CD14-positive monocyte (primary cell): ENCODE data around the gene FOXM1. TPM values are rescaled to one million over a fixed set of nuclear protein-coding genes. Genes with fewer than 3 reads are reported as not detected.
A peak's percentile ranks its signal among the peaks of the same experiment; 100 is the strongest.

Experiments
- DNase-seq, 3 donors: peaks; one replicate each; pipeline ENCODE4 v3.0.0-alpha.2; 2011 to 2022
- H2AFZ ChIP-seq: 2 replicates; pipeline ENCODE4 v1.6.0; 2012; ENCODE audit warnings: mild to moderate bottlenecking, low read depth, low read length, inconsistent platforms; ENCODE audit not compliant: insufficient read depth, poor library complexity, severe bottlenecking
- H3K27ac ChIP-seq, 2 donors: 1 replicate in 1 of 2; 2 replicates in 1 of 2; pipeline ENCODE4 v1.5.1; 2012 to 2013; ENCODE audit warnings: low read length in 2 of 2, control low read depth in 1 of 2, inconsistent platforms in 1 of 2, low read depth in 1 of 2, mild to moderate bottlenecking in 1 of 2
- H3K27me3 ChIP-seq, 2 donors: one replicate each; pipeline versions ENCODE4 v1.6.0 to v1.6.1; 2011 to 2013; ENCODE audit warnings: low read length in 2 of 2; ENCODE audit not compliant: control insufficient read depth in 2 of 2, insufficient read depth in 2 of 2
- H3K36me3 ChIP-seq, 2 donors: replicated peaks in 1 of 2; 1 replicate in 1 of 2; 2 replicates in 1 of 2; pipeline versions ENCODE4 v1.5.1 to v1.6.1; 2012 to 2013; ENCODE audit warnings: low read length in 2 of 2, control low read depth in 1 of 2, inconsistent platforms in 1 of 2, mild to moderate bottlenecking in 1 of 2; ENCODE audit not compliant: insufficient read depth in 2 of 2, control insufficient read depth in 1 of 2
- H3K4me1 ChIP-seq, 2 donors: 1 replicate in 1 of 2; 2 replicates in 1 of 2; pipeline versions ENCODE4 v1.5.1 to v1.6.1; 2012 to 2013; ENCODE audit warnings: low read length in 2 of 2, control low read depth in 1 of 2, inconsistent platforms in 1 of 2, mild to moderate bottlenecking in 1 of 2, moderate library complexity in 1 of 2; ENCODE audit not compliant: insufficient read depth in 2 of 2, control insufficient read depth in 1 of 2
- H3K4me2 ChIP-seq: replicated peaks from 2 replicates; pipeline ENCODE3; 2012; ENCODE audit warnings: low read length, moderate library complexity, mild to moderate bottlenecking; ENCODE audit not compliant: poor library complexity, severe bottlenecking; ENCODE audit errors: extremely low read depth
- H3K4me3 ChIP-seq, 3 experiments: fragments of 200-600 bp in 1 of 3; sonication (generic) in 1 of 3; replicated peaks in 1 of 3; 1 replicate in 2 of 3; 2 replicates in 1 of 3; pipeline ENCODE4 v1.5.1; 2011 to 2013; ENCODE audit warnings: low read length in 3 of 3, mild to moderate bottlenecking in 3 of 3, control low read depth in 2 of 3, low read depth in 2 of 3, inconsistent platforms in 1 of 3, moderate library complexity in 1 of 3
- H3K79me2 ChIP-seq: 2 replicates; pipeline ENCODE4 v1.6.0; 2012; ENCODE audit warnings: mild to moderate bottlenecking, control low read depth, inconsistent platforms, low read length, moderate library complexity; ENCODE audit not compliant: insufficient read depth
- H3K9ac ChIP-seq: 2 replicates; pipeline ENCODE4 v1.6.0; 2017; ENCODE audit warnings: low read length, mild to moderate bottlenecking; ENCODE audit not compliant: insufficient read depth, poor library complexity, severe bottlenecking
- H3K9me3 ChIP-seq, 2 donors: replicated peaks in 1 of 2; 1 replicate in 1 of 2; 2 replicates in 1 of 2; pipeline versions ENCODE4 v1.5.1 to v1.6.1; 2012 to 2013; ENCODE audit warnings: low read length in 2 of 2, control low read depth in 1 of 2; ENCODE audit not compliant: control insufficient read depth in 1 of 2, insufficient read depth in 1 of 2
- H4K20me1 ChIP-seq: 2 replicates; pipeline ENCODE4 v1.6.0; 2012; ENCODE audit warnings: mild to moderate bottlenecking, low read length, control low read depth, moderate library complexity; ENCODE audit not compliant: insufficient read depth
- H3K27ac Mint-ChIP-seq, 7 donors: one replicate each; pipeline ENCODE4 v1.8.0; 2020; ENCODE audit warnings: mild to moderate bottlenecking in 7 of 7, mixed read lengths in 7 of 7, moderate library complexity in 6 of 7, inconsistent platforms in 2 of 7
- H3K27me3 Mint-ChIP-seq, 3 donors: one replicate each; pipeline ENCODE4 v1.8.0; 2021 to 2022; ENCODE audit warnings: low read depth in 3 of 3, mild to moderate bottlenecking in 3 of 3, mixed read lengths in 3 of 3, moderate library complexity in 3 of 3, inconsistent platforms in 1 of 3
- H3K36me3 Mint-ChIP-seq, 2 donors: one replicate each; pipeline ENCODE4 v1.8.0; 2020; ENCODE audit warnings: mixed read lengths in 2 of 2, inconsistent platforms in 1 of 2, mild to moderate bottlenecking in 1 of 2
- H3K4me1 Mint-ChIP-seq: one replicate; pipeline ENCODE4 v1.8.0; 2020; ENCODE audit warnings: mild to moderate bottlenecking, mixed read lengths
- H3K4me3 Mint-ChIP-seq, 2 donors: one replicate each; pipeline ENCODE4 v1.8.0; 2020; ENCODE audit warnings: mild to moderate bottlenecking in 2 of 2, mixed read lengths in 2 of 2, moderate library complexity in 1 of 2
- H3K9me3 Mint-ChIP-seq, 7 donors: one replicate each; pipeline ENCODE4 v1.8.0; 2020 to 2022; ENCODE audit warnings: mixed read lengths in 7 of 7, mild to moderate bottlenecking in 6 of 7, moderate library complexity in 6 of 7, inconsistent platforms in 2 of 7
- WGBS: methylation state at CpG from one replicate; pipeline ENCODE4 v1.1.5; 2013; ENCODE audit warnings: missing lambda C conversion rate; ENCODE audit not compliant: insufficient coverage; 5-methylcytosine and 5-hydroxymethylcytosine counted together
- intact Hi-C, 2 donors: fragments of 100-400 bp; cut with micrococcal nuclease; formaldehyde crosslinking; loops; one replicate each; pipeline versions ENCODE4 v1.15.0 to v1.15.1; 2023
- polyA plus RNA-seq, 3 donors: library from polyadenylated mRNA; depleted of rRNA in 1 of 3; unstranded in 2 of 3; stranded (reverse) in 1 of 3; fragments of 300-500 nt in 2 of 3; fragments of >200 nt in 1 of 3; fragmentation: Illumina TruSeq in 2 of 3; gene quantifications; 1 replicate in 2 of 3; 2 replicates in 1 of 3; pipeline ENCODE4 v1.2.3, GENCODE V29; 2012 to 2021
- TF ChIP-seq, protein P1 (sequence below): fragments of 200-600 bp; IDR thresholded peaks from one replicate; pipeline ENCODE4 v1.8.0; 2022; ENCODE audit warnings: antibody characterized with exemption, mild to moderate bottlenecking

The FOXM1 gene
- polyA plus RNA-seq, 3 donors: 0.03 TPM; not detected in 2

DNA sequence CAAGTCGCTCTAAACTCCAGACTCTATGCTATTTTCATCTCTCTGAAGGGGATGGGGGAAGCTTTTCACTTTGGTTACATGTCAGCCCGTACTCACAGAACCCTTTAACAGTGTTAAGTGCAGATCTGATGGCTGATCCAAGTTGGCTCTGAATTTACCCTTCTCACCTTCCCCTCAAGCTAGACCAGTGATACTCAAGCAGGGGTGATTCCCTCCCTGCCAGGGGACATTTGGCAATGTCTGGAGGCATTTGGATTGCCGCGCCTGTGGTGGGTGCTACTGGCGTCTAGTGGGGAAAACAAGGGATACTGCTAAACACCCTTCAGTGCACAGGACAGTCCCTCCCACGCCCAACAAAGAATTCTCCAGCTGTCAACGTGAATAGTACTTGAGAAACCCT, 14.1 kb downstream of the FOXM1 start:
- H4K20me1 ChIP-seq: no peaks in the 10 kb centered on the region

GRCh38 chr12:2860170-2860569, 16.8 kb downstream of the FOXM1 start:
- no peak overlapping the region for H3K4me3 ChIP-seq
- DNase-seq: no peak
- H3K36me3 Mint-ChIP-seq: peaks cover 56 to 79% of the 10 kb centered on the region in 2 donors
- no peaks in the 10 kb centered on the region for H4K20me1 ChIP-seq
- TF ChIP-seq, protein P1, sequence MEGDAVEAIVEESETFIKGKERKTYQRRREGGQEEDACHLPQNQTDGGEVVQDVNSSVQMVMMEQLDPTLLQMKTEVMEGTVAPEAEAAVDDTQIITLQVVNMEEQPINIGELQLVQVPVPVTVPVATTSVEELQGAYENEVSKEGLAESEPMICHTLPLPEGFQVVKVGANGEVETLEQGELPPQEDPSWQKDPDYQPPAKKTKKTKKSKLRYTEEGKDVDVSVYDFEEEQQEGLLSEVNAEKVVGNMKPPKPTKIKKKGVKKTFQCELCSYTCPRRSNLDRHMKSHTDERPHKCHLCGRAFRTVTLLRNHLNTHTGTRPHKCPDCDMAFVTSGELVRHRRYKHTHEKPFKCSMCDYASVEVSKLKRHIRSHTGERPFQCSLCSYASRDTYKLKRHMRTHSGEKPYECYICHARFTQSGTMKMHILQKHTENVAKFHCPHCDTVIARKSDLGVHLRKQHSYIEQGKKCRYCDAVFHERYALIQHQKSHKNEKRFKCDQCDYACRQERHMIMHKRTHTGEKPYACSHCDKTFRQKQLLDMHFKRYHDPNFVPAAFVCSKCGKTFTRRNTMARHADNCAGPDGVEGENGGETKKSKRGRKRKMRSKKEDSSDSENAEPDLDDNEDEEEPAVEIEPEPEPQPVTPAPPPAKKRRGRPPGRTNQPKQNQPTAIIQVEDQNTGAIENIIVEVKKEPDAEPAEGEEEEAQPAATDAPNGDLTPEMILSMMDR: no peak
- H3K27me3 Mint-ChIP-seq: peaks cover 0 to 2% (median 0%) of the 10 kb centered on the region in 3 donors
- intact Hi-C loops: no loop called here
- no peaks in the 10 kb centered on the region for H3K27me3 ChIP-seq
- H3K4me2 ChIP-seq: no peak overlapping the region
- no peak overlapping the region for H3K4me3 Mint-ChIP-seq
- no peaks in the 10 kb centered on the region for H3K79me2 ChIP-seq
- no peaks in the 10 kb centered on the region for H3K9me3 ChIP-seq
- no peaks in the 10 kb centered on the region for H3K4me1 Mint-ChIP-seq
- peaks cover 43 to 76% of the 10 kb centered on the region in 2 donors for H3K36me3 ChIP-seq
- H2AFZ ChIP-seq: no peak overlapping the region
- no peaks in the 10 kb centered on the region for H3K4me1 ChIP-seq
- no peak overlapping the region for H3K27ac ChIP-seq
- H3K9ac ChIP-seq: no peak overlapping the region
- H3K9me3 Mint-ChIP-seq: peaks cover 0 to 2% (median 0%) of the 10 kb centered on the region in 7 donors
- H3K27ac Mint-ChIP-seq: peak overlapping the region in 2 of 7 donors; percentile 26 to 57

More for the DNA sequence above, 14.1 kb downstream of the FOXM1 start:
- no peak overlapping the region for H3K9ac ChIP-seq
- H3K4me2 ChIP-seq: no peak overlapping the region
- H3K27ac ChIP-seq: no peak overlapping the region
- peaks cover 54 to 89% of the 10 kb centered on the region in 2 donors for H3K36me3 ChIP-seq
- no peak overlapping the region for H2AFZ ChIP-seq
- peaks cover 0 to 2% (median 0%) of the 10 kb centered on the region in 3 donors for H3K27me3 Mint-ChIP-seq
- H3K9me3 ChIP-seq: no peaks in the 10 kb centered on the region
- no peaks in the 10 kb centered on the region for H3K9me3 Mint-ChIP-seq
- H3K4me1 Mint-ChIP-seq: no peaks in the 10 kb centered on the region
- no peaks in the 10 kb centered on the region for H3K27me3 ChIP-seq
- H3K4me3 Mint-ChIP-seq: no peak overlapping the region
- intact Hi-C loops: no loop called here
- TF ChIP-seq, protein P1: no peak
- no peak overlapping the region for H3K4me3 ChIP-seq
- H3K4me1 ChIP-seq: no peaks in the 10 kb centered on the region
- H3K79me2 ChIP-seq: no peaks in the 10 kb centered on the region
- DNase-seq: no peak
- 98% methylated on average over 4 of the region's 7 CpGs for WGBS
- peak overlapping the region in 2 of 7 donors; percentile 42 to 53 for H3K27ac Mint-ChIP-seq
- H3K36me3 Mint-ChIP-seq: peaks cover 66 to 95% of the 10 kb centered on the region in 2 donors
